Measurements from ENCODE around the gene TSSC4.
A peak's percentile ranks its signal among the peaks of the same experiment; 100 is the strongest.

The TSSC4 gene

GRCh38 chr11:2441171-2441570 is 40.6 kb downstream of the TSSC4 start:
- H3K36me3 ChIP-seq (ENCODE audit: control insufficient read depth, insufficient read depth, low read length): no peaks in the 10 kb centered on the region
- H3K9me3 ChIP-seq (ENCODE audit: control insufficient read depth, low read length): no peaks in the 10 kb centered on the region
- peaks cover 5% of the 10 kb centered on the region for H3K79me2 ChIP-seq
- H3K4me2 ChIP-seq (ENCODE audit: low read length): no peak overlapping the region
- no peak overlapping the region for H3K9ac ChIP-seq
- no peak overlapping the region for H2AFZ ChIP-seq
- no peak overlapping the region for H3K27ac ChIP-seq
- no peak for TF ChIP-seq CTCF (IDR thresholded peaks at IDR 0.05)
- no peak overlapping the region for H3K4me3 ChIP-seq (ENCODE audit: low read depth, low read length)
- no peaks in the 10 kb centered on the region for H3K27me3 ChIP-seq (ENCODE audit: control insufficient read depth, insufficient read depth, low read length)
- no peaks in the 10 kb centered on the region for H3K4me1 ChIP-seq

- Histone ChIP-seq H3K4me1 (no peaks in the 10 kb centered on the region), H3K27me3 (ENCODE audit: control insufficient read depth, insufficient read depth, low read length) (no peaks in the 10 kb centered on the region)
These were observed 42.0 kb downstream of the TSSC4 start for GRCh38 chr11:2442589-2442988.

GRCh38 chr11:2443406-2443805 is 42.9 kb downstream of the TSSC4 start:
- Histone ChIP-seq H3K9me3 (ENCODE audit: control insufficient read depth, low read length) (no peaks in the 10 kb centered on the region), H3K79me2 (peaks cover 15% of the 10 kb centered on the region), H3K36me3 (ENCODE audit: control insufficient read depth, insufficient read depth, low read length) (no peaks in the 10 kb centered on the region), H3K4me2 (ENCODE audit: low read length) (no peak overlapping the region), H3K27ac (no peak overlapping the region), H2AFZ (no peak overlapping the region), H3K4me3 (ENCODE audit: low read depth, low read length) (no peak overlapping the region), H3K4me1 (no peaks in the 10 kb centered on the region), H3K27me3 (ENCODE audit: control insufficient read depth, insufficient read depth, low read length) (no peaks in the 10 kb centered on the region), H3K9ac (no peak overlapping the region)
- no peak for TF ChIP-seq CTCF (IDR thresholded peaks at IDR 0.05)

More at GRCh38 chr11:2442589-2442988, 42.0 kb downstream of the TSSC4 start:
- Histone ChIP-seq H3K4me2 (ENCODE audit: low read length) (no peak overlapping the region), H3K36me3 (ENCODE audit: control insufficient read depth, insufficient read depth, low read length) (no peaks in the 10 kb centered on the region), H3K27ac (no peak overlapping the region), H3K4me3 (ENCODE audit: low read depth, low read length) (no peak overlapping the region), H2AFZ (no peak overlapping the region), H3K79me2 (peaks cover 13% of the 10 kb centered on the region), H3K9me3 (ENCODE audit: control insufficient read depth, low read length) (no peaks in the 10 kb centered on the region), H3K9ac (no peak overlapping the region)
- no peak for TF ChIP-seq CTCF (IDR thresholded peaks at IDR 0.05)

GRCh38 chr11:2443881-2444820 is 43.6 kb downstream of the TSSC4 start, which contains the start of gene TRPM5:
TSS of gene TRPM5 (minus strand) at chr11:2444514. CDS start at chr11:2423036, 21,478 bp downstream.
- H3K4me3 ChIP-seq (ENCODE audit: low read depth, low read length): peak within 1 kb of the TSS; percentile 52
- peak within 1 kb of the TSS; percentile 80 for H3K4me2 ChIP-seq (ENCODE audit: low read length)
- no peaks in the 10 kb centered on the region for H3K9me3 ChIP-seq (ENCODE audit: control insufficient read depth, low read length)
- no peaks in the 10 kb centered on the region for H3K4me1 ChIP-seq
- H3K79me2 ChIP-seq: peaks cover 15% of the 10 kb centered on the region
- peak within 1 kb of the TSS; percentile 46 for H2AFZ ChIP-seq
- no peak within 1 kb of the TSS for H3K27ac ChIP-seq
- no peaks in the 10 kb centered on the region for H3K27me3 ChIP-seq (ENCODE audit: control insufficient read depth, insufficient read depth, low read length)
- no peak within 1 kb of the TSS for H3K9ac ChIP-seq
- no peaks in the 10 kb centered on the region for H3K36me3 ChIP-seq (ENCODE audit: control insufficient read depth, insufficient read depth, low read length)
- no peak for TF ChIP-seq CTCF (IDR thresholded peaks at IDR 0.05)

Data from parathyroid adenoma (tissue), 2 donors.